ENCODE results near the gene A2M.

DNA sequence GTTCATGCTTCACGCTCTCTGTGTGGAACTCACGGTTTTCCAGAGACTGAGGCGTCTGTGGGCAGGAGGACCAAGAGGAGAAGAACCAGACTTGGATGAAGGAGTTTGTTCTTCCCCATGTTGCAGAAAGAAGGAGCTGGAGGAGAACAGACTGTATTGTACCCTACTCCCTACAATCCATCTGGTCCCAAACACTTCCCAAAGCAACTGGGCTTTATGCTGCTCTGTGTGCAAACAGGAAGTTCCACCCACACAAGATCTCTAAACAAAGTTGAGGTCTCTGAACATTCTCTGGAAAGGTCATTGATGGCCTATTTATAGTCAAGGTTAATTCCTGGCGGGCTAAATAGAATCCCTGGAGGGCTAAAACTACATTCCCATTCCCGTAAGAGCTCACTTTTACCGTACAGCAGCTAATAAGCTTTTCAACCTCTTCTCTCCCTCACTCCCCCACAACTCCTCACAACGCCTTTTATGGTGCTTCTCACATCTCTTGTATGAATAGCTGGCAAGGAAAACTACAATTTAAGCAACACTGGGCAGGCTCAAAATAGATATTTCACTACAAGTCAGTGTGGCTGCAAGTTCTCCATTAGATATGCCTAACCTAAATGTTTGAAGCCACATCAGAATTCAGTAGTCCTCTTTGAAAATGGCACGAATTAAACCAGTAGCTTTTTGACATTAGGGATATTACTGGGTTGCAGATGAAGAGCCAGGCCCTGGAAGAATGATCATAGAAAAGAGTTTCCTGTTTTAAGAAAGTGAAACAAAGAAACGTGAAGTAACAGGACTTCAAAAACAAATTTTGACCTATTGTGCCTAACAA is at the start of gene A2M:
- TF ChIP-seq POLR2A (IDR thresholded peaks at IDR 0.05), result peak; percentile 23
- peak; percentile 25 to 84 (median 62) for TF ChIP-seq POLR2AphosphoS5 (IDR thresholded peaks at IDR 0.05)
